Vagina (tissue), 2 donors: ENCODE measurements around the gene JAG1. TPM values are rescaled to one million over a fixed set of nuclear protein-coding genes. Genes with fewer than 3 reads are reported as not detected.

Source experiments
- DNase-seq, 2 donors: peaks; one replicate each; pipeline ENCODE4 v3.0.0-alpha.2; 2017; ENCODE audit errors: extremely low spot score in 2 of 2
- H3K27ac ChIP-seq: fragments of 200-600 bp; sonication (generic); one replicate; pipeline ENCODE4 v1.5.1; 2019
- H3K27me3 ChIP-seq: fragments of 200-600 bp; sonication (generic); one replicate; pipeline ENCODE4 v1.5.1; 2019
- H3K36me3 ChIP-seq, 2 donors: fragments of 200-600 bp; sonication (generic); one replicate each; pipeline ENCODE4 v1.5.1; 2017 to 2019
- H3K4me1 ChIP-seq: fragments of 200-600 bp; sonication (generic); one replicate; pipeline ENCODE4 v1.5.1; 2019
- H3K4me3 ChIP-seq, 2 donors: fragments of 200-600 bp; sonication (generic); 1 replicate in 1 of 2; 2 replicates in 1 of 2; pipeline ENCODE4 v1.5.1; 2016 to 2019
- H3K9me3 ChIP-seq: fragments of 200-600 bp; sonication (generic); one replicate; pipeline ENCODE4 v1.5.1; 2019
- CTCF ChIP-seq, 3 experiments: fragments of 450-650 bp in 2 of 3; fragments of 200-600 bp in 1 of 3; sonication (generic) in 1 of 3; IDR thresholded peaks; one replicate each; pipeline ENCODE4 v1.5.1; 2017 to 2019; ENCODE audit warnings: antibody characterized with exemption in 3 of 3, mild to moderate bottlenecking in 2 of 3, moderate library complexity in 2 of 3
- POLR2A ChIP-seq, 2 donors: fragments of 450-650 bp; IDR thresholded peaks; one replicate each; pipeline ENCODE4 v1.6.1; 2017; ENCODE audit warnings: antibody characterized with exemption in 2 of 2, mild to moderate bottlenecking in 2 of 2, moderate library complexity in 2 of 2
- POLR2AphosphoS5 ChIP-seq, 2 donors: sonication (generic); formaldehyde crosslinking; IDR thresholded peaks; one replicate each; pipeline ENCODE4 v1.9.0; 2017; ENCODE audit warnings: antibody characterized with exemption in 2 of 2, mild to moderate bottlenecking in 2 of 2, low read depth in 1 of 2; ENCODE audit not compliant: insufficient read depth in 1 of 2
- intact Hi-C: fragments of 100-400 bp; cut with DNase I; formaldehyde crosslinking; loops from one replicate; pipeline ENCODE4 v1.15.1; 2023
- total RNA-seq: library from RNA; depleted of rRNA; stranded (reverse); fragments of >200 nt; gene quantifications from one replicate; pipeline ENCODE4 v1.2.3, GENCODE V29; 2016

The JAG1 gene
- total RNA-seq, 1 donor from 2014 or later = 185 TPM

- Histone ChIP-seq H3K4me1 (peaks cover 99% of the 10 kb centered on the region), H3K27me3 (no peaks in the 10 kb centered on the region), H3K27ac (peak overlapping the region; percentile 97), H3K4me3 (no peak overlapping the region), H3K9me3 (no peaks in the 10 kb centered on the region), H3K36me3 (peaks cover 0 to 63% of the 10 kb centered on the region in 2 donors)
- DNase-seq = no peak
- intact Hi-C loops = no loop called here
- peak in 1 of 2 donors; percentile 40 for TF ChIP-seq POLR2AphosphoS5 (IDR thresholded peaks at IDR 0.05; ENCODE audit: insufficient read depth in 1 of 2, low read depth in 1 of 2)
- no peak for TF ChIP-seq CTCF (IDR thresholded peaks at IDR 0.05)
- TF ChIP-seq POLR2A (IDR thresholded peaks at IDR 0.05) = no peak
Measured at GRCh38 chr20:10658051-10658823, 15.6 kb downstream of the JAG1 start.

- no peaks in the 10 kb centered on the region for H3K9me3 ChIP-seq
- TF ChIP-seq POLR2AphosphoS5 (IDR thresholded peaks at IDR 0.05; ENCODE audit: insufficient read depth in 1 of 2, low read depth in 1 of 2) (no peak), POLR2A (IDR thresholded peaks at IDR 0.05) (no peak), CTCF (IDR thresholded peaks at IDR 0.05) (no peak)
- DNase-seq = no peak
- no peaks in the 10 kb centered on the region for H3K27me3 ChIP-seq
- H3K4me3 ChIP-seq = no peak overlapping the region
- intact Hi-C loops = no loop called here
- H3K27ac ChIP-seq = peak overlapping the region; percentile 97
- H3K4me1 ChIP-seq = peaks cover 99% of the 10 kb centered on the region
- H3K36me3 ChIP-seq = peaks cover 0 to 60% of the 10 kb centered on the region in 2 donors
Measured at GRCh38 chr20:10657453-10657852, 16.3 kb downstream of the JAG1 start.

GRCh38 chr20:10655720-10656669, 17.8 kb downstream of the JAG1 start:
- peak overlapping the region; percentile 97 for H3K27ac ChIP-seq
- H3K36me3 ChIP-seq = peaks cover 0 to 60% of the 10 kb centered on the region in 2 donors
- no peaks in the 10 kb centered on the region for H3K9me3 ChIP-seq
- no peak overlapping the region for H3K4me3 ChIP-seq
- peaks cover 99% of the 10 kb centered on the region for H3K4me1 ChIP-seq
- intact Hi-C loops = no loop called here
- no peak for DNase-seq
- H3K27me3 ChIP-seq = no peaks in the 10 kb centered on the region
- TF ChIP-seq CTCF (IDR thresholded peaks at IDR 0.05) (no peak), POLR2AphosphoS5 (IDR thresholded peaks at IDR 0.05; ENCODE audit: insufficient read depth in 1 of 2, low read depth in 1 of 2) (no peak), POLR2A (IDR thresholded peaks at IDR 0.05) (no peak)

GRCh38 chr20:10654630-10655029, 19.2 kb downstream of the JAG1 start:
- TF ChIP-seq POLR2A (IDR thresholded peaks at IDR 0.05) = no peak
- TF ChIP-seq POLR2AphosphoS5 (IDR thresholded peaks at IDR 0.05; ENCODE audit: insufficient read depth in 1 of 2, low read depth in 1 of 2) = no peak
- no peak for TF ChIP-seq CTCF (IDR thresholded peaks at IDR 0.05)
- H3K27ac ChIP-seq = peak overlapping the region; percentile 97
- peaks cover 99% of the 10 kb centered on the region for H3K4me1 ChIP-seq
- intact Hi-C loops = no loop called here
- no peaks in the 10 kb centered on the region for H3K9me3 ChIP-seq
- peaks cover 0 to 62% of the 10 kb centered on the region in 2 donors for H3K36me3 ChIP-seq
- no peak overlapping the region for H3K4me3 ChIP-seq
- no peak for DNase-seq
- H3K27me3 ChIP-seq = no peaks in the 10 kb centered on the region
